H1 (cell line): ENCODE measurements around the gene ITGB7. TPM values are rescaled to one million over a fixed set of nuclear protein-coding genes. Genes with fewer than 3 reads are reported as not detected.

ENCODE experiments used
- CTCF ChIA-PET: fragments of 300-600 bp; sonication (Branson Sonifier 250); formaldehyde crosslinking; loops from one replicate; lab custom pipeline; 2021; ENCODE audit not compliant: partially characterized antibody; lab: Charles Lee
- POLR2A ChIA-PET: fragments of 300-600 bp; sonication (Branson Sonifier 250); formaldehyde crosslinking; loops from one replicate; lab custom pipeline; 2021; ENCODE audit warnings: inconsistent platforms; ENCODE audit not compliant: partially characterized antibody; lab: Charles Lee
- DNase-seq, 2 experiments: peaks; one replicate each; pipeline versions ENCODE4 v3.0.0 to v3.0.0-alpha.2; 2010 to 2022; ENCODE audit warnings: low spot score in 2 of 2, low read depth in 1 of 2, mixed read lengths in 1 of 2
- FAIRE-seq: peaks from 2 replicates; lab custom pipeline; 2011; peaks lifted over from hg19 to GRCh38; lab: Jason Lieb, UNC
- H2AFZ ChIP-seq: 2 replicates; pipeline ENCODE4 v1.8.1; 2012; ENCODE audit warnings: low read length, inconsistent platforms
- H2AK5ac ChIP-seq: 2 replicates; pipeline ENCODE4 v1.6.1; 2013; ENCODE audit warnings: low read depth, low read length
- H2BK120ac ChIP-seq: replicated peaks from 2 replicates; pipeline ENCODE3; 2013; ENCODE audit warnings: low read depth, low read length, inconsistent platforms
- H2BK12ac ChIP-seq: 2 replicates; pipeline ENCODE4 v1.6.1; 2013; ENCODE audit warnings: low read depth, low read length
- H2BK15ac ChIP-seq: 2 replicates; pipeline ENCODE4 v1.6.1; 2013; ENCODE audit warnings: low read length
- H2BK20ac ChIP-seq: 2 replicates; pipeline ENCODE4 v1.6.1; 2013; ENCODE audit warnings: low read length
- H2BK5ac ChIP-seq: 2 replicates; pipeline ENCODE4 v1.6.1; 2013; ENCODE audit warnings: low read depth, low read length
- H3K14ac ChIP-seq: 2 replicates; pipeline ENCODE4 v1.6.1; 2013; ENCODE audit warnings: inconsistent platforms; ENCODE audit not compliant: insufficient read length
- H3K18ac ChIP-seq: 2 replicates; pipeline ENCODE4 v1.6.1; 2013; ENCODE audit warnings: low read length; ENCODE audit errors: extremely low read depth
- H3K23ac ChIP-seq: 2 replicates; pipeline ENCODE4 v1.6.1; 2013; ENCODE audit warnings: inconsistent platforms; ENCODE audit not compliant: insufficient read length
- H3K23me2 ChIP-seq: 2 replicates; pipeline ENCODE4 v1.6.1; 2013; ENCODE audit warnings: low read depth, low read length
- H3K27ac ChIP-seq: 2 replicates; pipeline ENCODE4 v1.6.1; 2011; ENCODE audit warnings: low read depth, low read length, inconsistent platforms
- H3K27me3 ChIP-seq, 4 experiments: replicated peaks in 1 of 4; 1 replicate in 1 of 4; 2 replicates in 3 of 4; pipeline versions ENCODE4 v1.6.1 to v1.8.1; 2011 to 2013; ENCODE audit warnings: low read length in 3 of 4, mild to moderate bottlenecking in 3 of 4, inconsistent platforms in 2 of 4, mixed read lengths in 2 of 4, moderate library complexity in 1 of 4; ENCODE audit not compliant: control insufficient read depth in 3 of 4, insufficient read depth in 3 of 4; ENCODE audit errors: extremely low read depth in 1 of 4
- H3K36me3 ChIP-seq, 4 experiments: 2 replicates each; pipeline versions ENCODE4 v1.6.1 to v1.8.1; 2011 to 2013; ENCODE audit warnings: mild to moderate bottlenecking in 4 of 4, low read length in 3 of 4, moderate library complexity in 2 of 4, control low read depth in 1 of 4, inconsistent platforms in 1 of 4; ENCODE audit not compliant: insufficient read depth in 4 of 4, control insufficient read depth in 2 of 4
- H3K4ac ChIP-seq: replicated peaks from 2 replicates; pipeline ENCODE3; 2013; ENCODE audit warnings: low read length, low read depth, mixed read lengths, inconsistent platforms; ENCODE audit not compliant: insufficient read length
- H3K4me1 ChIP-seq, 4 experiments: replicated peaks in 1 of 4; 1 replicate in 1 of 4; 2 replicates in 3 of 4; pipeline versions ENCODE4 v1.6.1 to v1.8.1; 2011 to 2013; ENCODE audit warnings: low read length in 3 of 4, inconsistent platforms in 2 of 4, mixed read lengths in 1 of 4; ENCODE audit not compliant: insufficient read depth in 4 of 4, control insufficient read depth in 3 of 4
- H3K4me2 ChIP-seq, 2 experiments: 2 replicates each; pipeline versions ENCODE4 v1.6.1 to v1.8.1; 2011 to 2013; ENCODE audit warnings: low read depth in 2 of 2, low read length in 2 of 2, control low read depth in 1 of 2, inconsistent platforms in 1 of 2, mild to moderate bottlenecking in 1 of 2; ENCODE audit not compliant: insufficient read depth in 1 of 2
- H3K4me3 ChIP-seq, 4 experiments: fragments of 200-600, 300-600 bp in 1 of 4; sonication (generic), shearing (Covaris generic), sonication (Bioruptor Twin) in 1 of 4; 2 replicates each; pipeline versions ENCODE4 v1.5.1 to v1.8.1; 2011 to 2016; ENCODE audit warnings: low read length in 4 of 4, low read depth in 3 of 4, control low read depth in 2 of 4, inconsistent platforms in 2 of 4, mild to moderate bottlenecking in 2 of 4, mixed read lengths in 1 of 4, moderate library complexity in 1 of 4; ENCODE audit not compliant: insufficient read depth in 2 of 4; ENCODE audit errors: extremely low read depth in 1 of 4
- H3K56ac ChIP-seq: replicated peaks from 2 replicates; pipeline ENCODE3; 2013; ENCODE audit warnings: low read depth, mild to moderate bottlenecking, mixed read lengths, low read length, inconsistent platforms; ENCODE audit not compliant: insufficient read length
- H3K79me1 ChIP-seq: 2 replicates; pipeline ENCODE4 v1.6.1; 2013; ENCODE audit warnings: low read depth, low read length, control low read depth
- H3K79me2 ChIP-seq, 2 experiments: 2 replicates each; pipeline versions ENCODE4 v1.6.1 to v1.8.1; 2012 to 2013; ENCODE audit warnings: low read length in 2 of 2, mild to moderate bottlenecking in 2 of 2, inconsistent platforms in 1 of 2; ENCODE audit not compliant: insufficient read depth in 2 of 2, control insufficient read depth in 1 of 2
- H3K9ac ChIP-seq, 4 experiments: replicated peaks in 1 of 4; 1 replicate in 1 of 4; 2 replicates in 3 of 4; pipeline versions ENCODE4 v1.6.1 to v1.8.1; 2011 to 2013; ENCODE audit warnings: low read depth in 3 of 4, low read length in 3 of 4, control low read depth in 2 of 4, mild to moderate bottlenecking in 2 of 4, moderate library complexity in 2 of 4, inconsistent platforms in 1 of 4; ENCODE audit errors: extremely low read depth in 1 of 4
- H3K9me3 ChIP-seq, 2 experiments: 2 replicates each; pipeline versions ENCODE4 v1.6.1 to v1.8.1; 2012 to 2013; ENCODE audit warnings: mild to moderate bottlenecking in 2 of 2, moderate library complexity in 2 of 2, control low read depth in 1 of 2, inconsistent platforms in 1 of 2, low read depth in 1 of 2, low read length in 1 of 2, mixed read lengths in 1 of 2; ENCODE audit not compliant: insufficient read depth in 2 of 2
- H4K20me1 ChIP-seq, 2 experiments: replicated peaks in 1 of 2; 2 replicates each; pipeline versions ENCODE3 to v1.8.1; 2011 to 2013; ENCODE audit warnings: inconsistent platforms in 2 of 2, low read length in 2 of 2, mild to moderate bottlenecking in 1 of 2; ENCODE audit not compliant: insufficient read depth in 2 of 2, control insufficient read depth in 1 of 2
- H4K5ac ChIP-seq: 2 replicates; pipeline ENCODE4 v1.6.1; 2013; ENCODE audit warnings: low read length, low read depth, mixed read lengths, inconsistent platforms; ENCODE audit not compliant: insufficient read length
- H4K8ac ChIP-seq: 2 replicates; pipeline ENCODE4 v1.8.0; 2013; ENCODE audit warnings: mild to moderate bottlenecking, moderate library complexity, low read length, inconsistent platforms; ENCODE audit not compliant: insufficient read depth; ENCODE audit errors: extremely low read depth
- H4K91ac ChIP-seq: replicated peaks from 2 replicates; pipeline ENCODE3; 2013; ENCODE audit warnings: low read length, mixed read lengths, inconsistent platforms; ENCODE audit not compliant: insufficient read length
- KDM4A ChIP-seq: IDR thresholded peaks from one replicate; pipeline ENCODE4 v1.7.1; 2012; ENCODE audit warnings: low read depth, mild to moderate bottlenecking, moderate library complexity, low read length, inconsistent platforms; ENCODE audit not compliant: severe bottlenecking
- polyA plus RNA-seq, 7 experiments: library from polyadenylated mRNA; depleted of rRNA in 3 of 7; stranded (reverse) in 5 of 7; unstranded in 2 of 7; fragments of >200 nt in 5 of 7; fragments of 200-250 nt in 2 of 7; gene quantifications; 1 replicate in 5 of 7; 2 replicates in 1 of 7; 4 replicates in 1 of 7; pipeline versions ENCODE4 v1.2.1 to v1.2.3, GENCODE V29; 2011 to 2013; ENCODE audit warnings: missing spikeins in 2 of 7, mixed read lengths in 2 of 7
- total RNA-seq: library from RNA; stranded (reverse); fragmentation: NEBNext Ultra II Directional; extraction: Animal tissue kit (Norgen Biotek cat#: 25700); gene quantifications from 2 replicates; pipeline ENCODE4 v1.2.1, GENCODE V29; 2021

Gene ITGB7
- total and polyA plus RNA-seq, 2 of the 8 experiments (the other 6 are each of a cell fraction or from before 2014, with no cell fraction given): 0.35 to 0.54 TPM

DNA sequence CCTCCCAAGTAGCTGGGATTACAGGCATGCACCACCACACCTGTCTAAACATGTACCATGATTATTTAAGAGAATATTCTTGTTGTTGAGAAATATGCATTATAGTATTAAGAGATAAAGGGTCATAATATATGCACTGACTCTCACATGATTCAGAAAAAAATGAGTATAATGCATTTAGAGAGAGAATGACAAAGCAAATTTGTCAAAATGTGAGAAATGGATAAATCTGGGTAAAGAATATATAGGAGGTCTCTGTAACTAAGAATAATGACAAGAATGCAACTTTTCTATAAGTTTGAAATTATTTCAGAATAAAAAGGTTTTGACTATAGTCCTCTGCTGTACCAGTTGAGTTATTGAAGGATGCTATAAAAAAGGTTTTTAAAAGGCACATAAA, 54.7 kb downstream of the ITGB7 start:
- Histone ChIP-seq H3K14ac (no peak overlapping the region), H3K18ac (no peak overlapping the region), H3K23ac (no peak overlapping the region), H3K56ac (no peak overlapping the region), H3K27me3 (no peaks in the 10 kb centered on the region; a peak in 1 of 7 replicates), H2BK120ac (no peak overlapping the region), H3K9ac (no peak overlapping the region), H3K4ac (no peak overlapping the region), H2BK12ac (no peak overlapping the region), H4K20me1 (no peaks in the 10 kb centered on the region), H4K8ac (no peak overlapping the region), H2AK5ac (no peak overlapping the region), H3K27ac (no peak overlapping the region), H3K23me2 (no peaks in the 10 kb centered on the region), H2AFZ (no peak overlapping the region), H4K91ac (no peak overlapping the region), H2BK20ac (no peak overlapping the region), H3K4me3 (no peak overlapping the region), H2BK15ac (no peak overlapping the region), H3K79me1 (no peaks in the 10 kb centered on the region), H2BK5ac (no peak overlapping the region), H4K5ac (no peak overlapping the region), H3K4me1 (peaks cover 0 to 2% (median 0%) of the 10 kb centered on the region in 4 experiments; a peak in 2 of 7 replicates), H3K9me3 (peaks cover 0 to 1% of the 10 kb centered on the region in 2 experiments; a peak in 2 of 4 replicates), H3K79me2 (no peaks in the 10 kb centered on the region), H3K36me3 (no peaks in the 10 kb centered on the region), H3K4me2 (no peak overlapping the region)
- ChIA-PET POLR2A (interaction anchor here (0.6 kb wide), 1 partner anchor 296 kb away, joined by 3 read pairs; no protein-coding TSS in a partner anchor), CTCF (interaction anchor here (1.7 to 2.2 kb wide), 2 partner anchors 8 to 45 kb away, joined by 4 to 14 read pairs; no protein-coding TSS in a partner anchor)
- DNase-seq: no peak
- no peak for FAIRE-seq
- TF ChIP-seq KDM4A: no peak
